HCT116 (cell line): Measurements from ENCODE around the gene MYLK. TPM values are rescaled to one million over a fixed set of nuclear protein-coding genes. Genes with fewer than 3 reads are reported as not detected.

Source experiments
- ATAC-seq: fragments of 200-7000 bp; cut with Tn5 transposase; 2 replicates; pipeline ENCODE4 v1.9.1; 2020; ENCODE audit warnings: mild to moderate bottlenecking, moderate library complexity
- BruUV-seq: library from RNA; stranded (reverse); fragments of 400-500 nt; replicated peaks from 2 replicates; lab custom pipeline; 2021; lab: Mats Ljungman, UMichigan
- CTCF ChIA-PET: fragments of 300-600 bp; sonication (Branson Sonifier 250); formaldehyde crosslinking; loops from one replicate; lab custom pipeline; 2021; ENCODE audit warnings: antibody characterized with exemption; lab: Charles Lee
- POLR2A ChIA-PET: fragments of 300-600, 350-600 bp; sonication (Branson Sonifier 250); formaldehyde crosslinking; loops from one replicate; lab custom pipeline; 2021; ENCODE audit warnings: antibody characterized with exemption; lab: Charles Lee
- RAD21 ChIA-PET, 2 experiments: fragments of 300-600 bp; sonication (Branson Sonifier 250); formaldehyde crosslinking; loops; one replicate each; lab custom pipeline; 2023; ENCODE audit warnings: low total read pairs in 2 of 2; ENCODE audit not compliant: uncharacterized antibody in 2 of 2, unreplicated experiment in 2 of 2, low non-redundant PET in 1 of 2; lab: Charles Lee
- DNase-seq: peaks from one replicate; pipeline ENCODE4 v3.0.0-alpha.2; 2010; ENCODE audit warnings: low read depth, low spot score
- H2AFZ ChIP-seq: fragments of 200-600 bp; shearing (Covaris generic), sonication (generic); 2 replicates; pipeline ENCODE4 v1.6.1; 2017; ENCODE audit warnings: low read depth, mixed run types, mixed read lengths, antibody characterized with exemption, low read length; ENCODE audit not compliant: poor library complexity, severe bottlenecking
- H3K27ac ChIP-seq: 2 replicates; pipeline ENCODE4 v1.5.1; 2012; ENCODE audit warnings: low read depth, low read length
- H3K27me3 ChIP-seq: fragments of 200-600 bp; sonication (generic); 2 replicates; pipeline ENCODE4 v1.6.1; 2016; ENCODE audit warnings: mixed run types, low read length, mixed read lengths; ENCODE audit not compliant: insufficient read depth
- H3K36me3 ChIP-seq, 2 experiments: fragments of 200-500 bp in 1 of 2; fragments of 200-600 bp in 1 of 2; sonication (Bioruptor generic) in 1 of 2; sonication (generic) in 1 of 2; 2 replicates each; pipeline versions ENCODE4 v1.5.1 to v1.6.1; 2014 to 2016; ENCODE audit warnings: low read length in 2 of 2, inconsistent platforms in 1 of 2, mixed read lengths in 1 of 2, mixed run types in 1 of 2; ENCODE audit not compliant: insufficient read depth in 2 of 2, control insufficient read depth in 1 of 2
- H3K4me1 ChIP-seq, 2 experiments: fragments of 200-600 bp in 1 of 2; sonication (generic) in 1 of 2; 2 replicates each; pipeline versions ENCODE4 v1.5.1 to v1.6.1; 2012 to 2017; ENCODE audit warnings: low read length in 2 of 2, inconsistent platforms in 1 of 2, mild to moderate bottlenecking in 1 of 2, mixed read lengths in 1 of 2, mixed run types in 1 of 2, moderate library complexity in 1 of 2; ENCODE audit not compliant: insufficient read depth in 2 of 2, control insufficient read depth in 1 of 2
- H3K4me2 ChIP-seq: fragments of 200-600 bp; sonication (generic); 2 replicates; pipeline ENCODE4 v1.6.1; 2017; ENCODE audit warnings: mixed run types, low read length, mixed read lengths
- H3K4me3 ChIP-seq, 2 experiments: fragments of 200-600 bp in 1 of 2; sonication (generic) in 1 of 2; replicated peaks in 1 of 2; 2 replicates each; pipeline ENCODE4 v1.5.1; 2011 to 2016; ENCODE audit warnings: low read length in 2 of 2, control low read depth in 1 of 2, low read depth in 1 of 2, mild to moderate bottlenecking in 1 of 2, mixed read lengths in 1 of 2, mixed run types in 1 of 2
- H3K79me2 ChIP-seq: fragments of 200-600 bp; sonication (generic); 2 replicates; pipeline ENCODE4 v1.6.1; 2017; ENCODE audit warnings: mild to moderate bottlenecking, mixed run types, low read length, moderate library complexity, mixed read lengths; ENCODE audit not compliant: insufficient read depth
- H3K9ac ChIP-seq: fragments of 200-600 bp; sonication (generic); 2 replicates; pipeline ENCODE4 v1.6.1; 2016; ENCODE audit warnings: low read length, mixed read lengths
- H3K9me2 ChIP-seq: fragments of 200-600 bp; sonication (generic), shearing (Covaris generic); 2 replicates; pipeline ENCODE4 v1.6.1; 2017; ENCODE audit warnings: mixed run types, mild to moderate bottlenecking, moderate library complexity; ENCODE audit not compliant: insufficient read depth
- H3K9me3 ChIP-seq, 2 experiments: fragments of 200-500 bp in 1 of 2; fragments of 200-600 bp in 1 of 2; sonication (Bioruptor generic) in 1 of 2; sonication (generic) in 1 of 2; 2 replicates each; pipeline ENCODE4 v1.6.1; 2014 to 2017; ENCODE audit warnings: low read length in 2 of 2, mixed read lengths in 2 of 2, inconsistent platforms in 1 of 2, low read depth in 1 of 2, mild to moderate bottlenecking in 1 of 2, mixed run types in 1 of 2, moderate library complexity in 1 of 2; ENCODE audit not compliant: control insufficient read depth in 1 of 2, insufficient read depth in 1 of 2
- H4K20me1 ChIP-seq: fragments of 200-600 bp; sonication (generic), shearing (Covaris generic); 2 replicates; pipeline ENCODE4 v1.6.1; 2017; ENCODE audit warnings: mixed run types, mild to moderate bottlenecking, moderate library complexity; ENCODE audit not compliant: insufficient read depth
- CBX3 ChIP-seq: IDR thresholded peaks from 2 replicates; pipeline ENCODE4 v1.6.1; 2012; ENCODE audit warnings: low read depth
- POLR2AphosphoS5 ChIP-seq: IDR thresholded peaks from 2 replicates; pipeline ENCODE4 v1.6.1; 2011; ENCODE audit warnings: mild to moderate bottlenecking, low read depth, low read length, moderate library complexity
- RAD21 ChIP-seq: IDR thresholded peaks from 2 replicates; pipeline ENCODE4 v1.6.1; 2012; ENCODE audit warnings: low read depth, mild to moderate bottlenecking
- SRF ChIP-seq: IDR thresholded peaks from 2 replicates; pipeline ENCODE4 v1.6.1; 2012; ENCODE audit warnings: low read depth
- intact Hi-C: fragments of 100-400 bp; cut with micrococcal nuclease; formaldehyde crosslinking; loops from 2 replicates; pipeline ENCODE4 v1.10.0; 2022
- total RNA-seq: library from RNA; stranded (reverse); gene quantifications from one replicate; pipeline ENCODE4 v1.2.1, GENCODE V29; 2021; ENCODE audit not compliant: unreplicated experiment
- TF ChIP-seq, protein P1 (sequence below), 3 experiments: fragments of 200-600 bp in 1 of 3; sonication (generic) in 1 of 3; IDR thresholded peaks in 2 of 3; conservative IDR thresholded peaks in 1 of 3; 2 replicates each; pipeline ENCODE4 v1.5.1; 2012 to 2017; ENCODE audit warnings: low read depth in 2 of 3, low read length in 2 of 3, antibody characterized with exemption in 1 of 3, borderline replicate concordance in 1 of 3, control low read depth in 1 of 3, mild to moderate bottlenecking in 1 of 3, mixed read lengths in 1 of 3, mixed run types in 1 of 3, moderate library complexity in 1 of 3; ENCODE audit not compliant: insufficient read depth in 1 of 3

MYLK gene
- total RNA-seq, 1 experiment from 2014 or later = 3.8 TPM

DNA sequence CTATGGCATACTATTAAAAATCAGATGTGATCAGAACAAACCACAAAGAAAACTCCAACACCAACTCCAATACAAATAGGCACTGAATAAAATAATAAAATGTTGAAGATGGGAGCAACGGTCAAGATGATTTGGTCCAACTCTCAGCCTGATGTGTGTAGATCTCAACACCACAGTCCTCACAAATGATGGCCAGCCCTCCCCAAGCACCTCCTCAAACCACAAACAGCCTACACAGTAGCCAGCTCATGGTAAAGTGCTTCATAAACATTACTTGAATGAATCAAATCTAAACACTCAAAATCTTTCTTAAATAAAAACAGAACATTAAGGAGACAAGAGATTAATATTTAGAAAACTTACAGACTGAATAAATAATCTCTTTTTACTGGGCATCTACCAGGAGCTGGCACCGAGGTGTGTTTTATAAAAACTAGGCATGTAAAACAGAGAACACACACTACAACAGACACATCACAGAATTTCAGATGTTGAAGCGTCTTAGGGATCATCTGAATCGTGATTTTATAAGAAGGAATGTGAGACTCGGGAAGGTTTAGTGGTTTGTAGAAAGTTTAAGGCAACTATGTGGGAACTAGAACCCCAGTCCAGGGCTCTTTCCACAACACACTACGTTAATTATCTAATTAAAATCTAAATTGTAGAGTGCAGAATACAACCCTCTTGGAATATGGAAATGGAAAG, 102.4 kb downstream of the MYLK start:
- intact Hi-C loops = no loop called here
- Histone ChIP-seq H3K9me2 (no peaks in the 10 kb centered on the region), H3K9ac (no peak overlapping the region), H2AFZ (no peak overlapping the region), H3K79me2 (no peaks in the 10 kb centered on the region), H3K4me1 (no peaks in the 10 kb centered on the region), H3K9me3 (no peaks in the 10 kb centered on the region), H3K27me3 (no peaks in the 10 kb centered on the region), H3K4me2 (no peak overlapping the region), H3K27ac (no peak overlapping the region), H3K4me3 (no peak overlapping the region), H4K20me1 (no peaks in the 10 kb centered on the region), H3K36me3 (no peaks in the 10 kb centered on the region)
- DNase-seq (no peak), ATAC-seq (no peak)
- TF ChIP-seq POLR2AphosphoS5 = no peak
- TF ChIP-seq CBX3 = no peak
- no TSS peak for BruUV-seq
- ChIA-PET POLR2A (no interaction called here), CTCF (no interaction called here), RAD21 (no interaction called here)

DNA sequence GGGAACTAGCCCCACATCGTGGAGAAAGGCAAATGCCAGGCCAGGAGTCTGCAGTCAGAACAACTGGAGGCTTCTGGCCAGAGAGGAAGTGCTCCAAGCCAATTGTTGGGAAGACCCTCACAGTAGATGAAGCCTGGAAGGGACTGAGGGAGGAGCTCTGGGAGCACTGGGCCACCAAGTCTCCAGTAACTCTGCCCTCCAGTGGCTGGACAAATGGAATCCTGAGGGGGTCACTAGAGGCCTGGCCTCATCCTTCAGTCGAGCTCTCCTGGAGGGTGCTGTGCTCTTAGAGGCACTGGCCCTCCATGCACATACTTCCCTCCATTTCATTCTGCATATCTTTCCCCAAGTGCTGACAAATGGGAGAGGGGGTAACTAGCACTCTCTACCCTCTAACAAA, 103.0 kb downstream of the MYLK start:
- Histone ChIP-seq H3K79me2 (no peaks in the 10 kb centered on the region), H3K36me3 (no peaks in the 10 kb centered on the region), H3K27ac (no peak overlapping the region), H3K4me3 (no peak overlapping the region), H3K27me3 (no peaks in the 10 kb centered on the region), H2AFZ (no peak overlapping the region), H3K4me1 (no peaks in the 10 kb centered on the region), H4K20me1 (no peaks in the 10 kb centered on the region), H3K9me2 (no peaks in the 10 kb centered on the region), H3K9me3 (no peaks in the 10 kb centered on the region), H3K9ac (no peak overlapping the region), H3K4me2 (no peak overlapping the region)
- TF ChIP-seq, protein P1, sequence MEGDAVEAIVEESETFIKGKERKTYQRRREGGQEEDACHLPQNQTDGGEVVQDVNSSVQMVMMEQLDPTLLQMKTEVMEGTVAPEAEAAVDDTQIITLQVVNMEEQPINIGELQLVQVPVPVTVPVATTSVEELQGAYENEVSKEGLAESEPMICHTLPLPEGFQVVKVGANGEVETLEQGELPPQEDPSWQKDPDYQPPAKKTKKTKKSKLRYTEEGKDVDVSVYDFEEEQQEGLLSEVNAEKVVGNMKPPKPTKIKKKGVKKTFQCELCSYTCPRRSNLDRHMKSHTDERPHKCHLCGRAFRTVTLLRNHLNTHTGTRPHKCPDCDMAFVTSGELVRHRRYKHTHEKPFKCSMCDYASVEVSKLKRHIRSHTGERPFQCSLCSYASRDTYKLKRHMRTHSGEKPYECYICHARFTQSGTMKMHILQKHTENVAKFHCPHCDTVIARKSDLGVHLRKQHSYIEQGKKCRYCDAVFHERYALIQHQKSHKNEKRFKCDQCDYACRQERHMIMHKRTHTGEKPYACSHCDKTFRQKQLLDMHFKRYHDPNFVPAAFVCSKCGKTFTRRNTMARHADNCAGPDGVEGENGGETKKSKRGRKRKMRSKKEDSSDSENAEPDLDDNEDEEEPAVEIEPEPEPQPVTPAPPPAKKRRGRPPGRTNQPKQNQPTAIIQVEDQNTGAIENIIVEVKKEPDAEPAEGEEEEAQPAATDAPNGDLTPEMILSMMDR (IDR thresholded peaks at IDR 0.05 in 2 of 3, conservative IDR thresholded peaks at IDR 0.05 in 1 of 3; ENCODE audit: borderline replicate concordance in 1 of 3, insufficient read depth in 1 of 3, low read depth in 2 of 3, low read length in 2 of 3) = peak in 1 of 3 experiments; percentile 20; a peak in 1 of 6 replicates
- TF ChIP-seq RAD21 (peak; percentile 24; the same call in 1 of the 2 replicates), SRF (no peak)
- ChIA-PET POLR2A (no interaction called here), RAD21 (no interaction called here), CTCF (no interaction called here)
- peak; percentile 59; the same call in 1 of the 2 replicates for ATAC-seq
- DNase-seq = no peak
- intact Hi-C loops = no loop called here
- BruUV-seq = no TSS peak
